ENCODE measurements around the gene BRI3BP.
"Not testable (repeated sequence)": the region's sequence is repeated elsewhere in the genome, so short reads cannot be mapped to it uniquely, and the experiment has no call there.

BRI3BP gene

GRCh38 chr12:125053821-125054220, 60.4 kb downstream of the BRI3BP start:
- DNase-seq (ENCODE audit: extremely low spot score), result no peak
- CTCF ChIA-PET, result no interaction called here
- TF ChIP-seq CTCF (IDR thresholded peaks at IDR 0.05; ENCODE audit: control extremely low read depth, extremely low read depth, low read depth, missing control alignments), result no peak

GRCh38 chr12:125055591-125055990, 62.1 kb downstream of the BRI3BP start:
- CTCF ChIA-PET, result no interaction called here
- POLR2A ChIA-PET, result no interaction called here
- no peak for TF ChIP-seq CTCF (IDR thresholded peaks at IDR 0.05; ENCODE audit: control extremely low read depth, extremely low read depth, low read depth, missing control alignments)

More at GRCh38 chr12:125053821-125054220, 60.4 kb downstream of the BRI3BP start:
- POLR2A ChIA-PET, result no interaction called here

GRCh38 chr12:125056306-125056705, 62.9 kb downstream of the BRI3BP start:
- POLR2A ChIA-PET, result interaction anchor here (0.6 kb wide), 1 partner anchor 60 kb away, joined by 6 read pairs; no protein-coding TSS in a partner anchor
- DNase-seq (ENCODE audit: extremely low spot score), result no peak
- no peak for TF ChIP-seq CTCF (IDR thresholded peaks at IDR 0.05; ENCODE audit: control extremely low read depth, extremely low read depth, low read depth, missing control alignments)

More at GRCh38 chr12:125055591-125055990, 62.1 kb downstream of the BRI3BP start:
- no peak for DNase-seq (ENCODE audit: extremely low spot score)

GRCh38 chr12:125057708-125058107, 64.3 kb downstream of the BRI3BP start:
- ChIA-PET CTCF (interaction anchor here (0.7 kb wide), 1 partner anchor 20 kb away, joined by 3 read pairs; no protein-coding TSS in a partner anchor), POLR2A (no interaction called here)
- no peak for TF ChIP-seq CTCF (IDR thresholded peaks at IDR 0.05; ENCODE audit: control extremely low read depth, extremely low read depth, low read depth, missing control alignments)
- DNase-seq (ENCODE audit: extremely low spot score), result no peak

More at GRCh38 chr12:125056306-125056705, 62.9 kb downstream of the BRI3BP start:
- CTCF ChIA-PET, result no interaction called here

GRCh38 chr12:125061229-125061628, 67.8 kb downstream of the BRI3BP start:
- no peak for DNase-seq (ENCODE audit: extremely low spot score)
- TF ChIP-seq CTCF (IDR thresholded peaks at IDR 0.05; ENCODE audit: control extremely low read depth, extremely low read depth, low read depth, missing control alignments), result no peak
- ChIA-PET CTCF (interaction anchor here (1.2 to 1.4 kb wide), 2 partner anchors 11 to 27 kb away, joined by 3 to 4 read pairs; no protein-coding TSS in a partner anchor), POLR2A (no interaction called here)

- POLR2A ChIA-PET; CTCF ChIA-PET; DNase-seq (ENCODE audit: extremely low spot score): not testable (repeated sequence)
Measured at GRCh38 chr12:125063522-125063921, 70.1 kb downstream of the BRI3BP start.

GRCh38 chr12:125064492-125064891, 71.0 kb downstream of the BRI3BP start:
- POLR2A ChIA-PET, result interaction anchor here (0.7 kb wide), 1 partner anchor 155 kb away, joined by 3 read pairs; no protein-coding TSS in a partner anchor

More at GRCh38 chr12:125064492-125064891, 71.0 kb downstream of the BRI3BP start:
- CTCF ChIA-PET, result interaction anchor here (0.8 kb wide), 1 partner anchor 19 kb away, joined by 3 read pairs; no protein-coding TSS in a partner anchor
- DNase-seq (ENCODE audit: extremely low spot score), result no peak
- no peak for TF ChIP-seq CTCF (IDR thresholded peaks at IDR 0.05; ENCODE audit: control extremely low read depth, extremely low read depth, low read depth, missing control alignments)
